Measurements from ENCODE around the gene CASTOR2. TPM values are rescaled to one million over a fixed set of nuclear protein-coding genes. Genes with fewer than 3 reads are reported as not detected.
"Not testable (repeated sequence)": the region's sequence is repeated elsewhere in the genome, so short reads cannot be mapped to it uniquely, and the experiment has no call there.

CASTOR2 gene
- 10 to 100 TPM; 51.2 to 73.4 (median 58.3) TPM for total RNA-seq
- polyA plus RNA-seq, result 24.9 TPM
- long read RNA-seq, donor 1, transcript CASTOR2-201 (9 exons, 1,257 nt), result major isoform, 6 of 18 reads
- long read RNA-seq, donor 1, partial matches to known transcripts, result 1 of 18 reads
- long read RNA-seq, donor 1, other reads (novel, unspliced or antisense), result 11 of 18 reads
- long read RNA-seq, donor 2, partial matches to known transcripts, result 0 of 2 reads
- long read RNA-seq, donor 2, other reads (novel, unspliced or antisense), result 1 of 2 reads
- long read RNA-seq, donor 3, partial matches to known transcripts, result 1 of 3 reads
- long read RNA-seq, donor 3, other reads (novel, unspliced or antisense), result 1 of 3 reads
- long read RNA-seq, donor 4, partial matches to known transcripts, result 1 of 2 reads
- long read RNA-seq, donor 4, other reads (novel, unspliced or antisense), result 0 of 2 reads

DNA sequence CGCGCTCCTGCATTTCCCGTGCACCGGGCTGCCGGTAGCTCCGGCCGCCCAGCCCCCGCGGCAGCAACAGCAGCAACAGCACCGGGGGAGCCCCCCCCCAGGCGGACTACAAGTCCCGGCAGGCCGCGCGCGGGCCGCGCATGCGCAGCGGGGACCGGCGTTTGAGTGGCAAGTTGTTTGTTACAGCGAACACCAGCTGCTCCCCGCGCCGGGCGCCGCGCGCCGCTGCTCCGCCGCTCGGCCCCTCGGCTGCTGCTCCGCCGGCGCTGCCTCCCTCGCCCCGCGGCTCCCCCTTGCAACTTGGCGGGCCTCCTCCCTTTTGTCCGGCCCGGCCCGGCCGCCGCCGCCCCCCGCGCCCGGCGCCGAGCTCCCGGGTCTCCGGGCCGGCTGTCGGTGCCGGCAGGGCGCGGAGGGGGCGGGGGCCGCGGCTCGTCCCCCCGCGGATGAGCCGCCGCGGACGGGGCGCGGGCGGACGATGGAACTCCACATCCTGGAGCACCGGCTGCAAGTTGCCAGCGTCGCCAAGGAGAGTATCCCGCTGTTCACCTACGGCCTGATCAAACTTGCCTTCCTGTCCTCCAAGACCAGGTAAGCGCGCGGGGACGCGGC lies at the start of gene CASTOR2:
Gene CASTOR2, plus strand, starts transcription at position 195 of the 609 bp plus-strand sequence. Its CDS starts 281 bp downstream, at position 476.
- ATAC-seq (peak; percentile 94 to 96), DNase-seq (peak; percentile 73 to 89 (median 87))
- intact Hi-C loops (cut with DNase I); H3K9me3 ChIP-seq (ENCODE audit: control insufficient read depth, low read length); H3K4me1 ChIP-seq (ENCODE audit: control insufficient read depth, insufficient read depth, low read length); H3K27ac ChIP-seq (ENCODE audit: low read length); H3K4me3 ChIP-seq (ENCODE audit: low read length); H3K27me3 ChIP-seq (ENCODE audit: control insufficient read depth, insufficient read depth): not testable (repeated sequence)
- 1% methylated on average over 14 of the region's 84 CpGs for WGBS

DNA sequence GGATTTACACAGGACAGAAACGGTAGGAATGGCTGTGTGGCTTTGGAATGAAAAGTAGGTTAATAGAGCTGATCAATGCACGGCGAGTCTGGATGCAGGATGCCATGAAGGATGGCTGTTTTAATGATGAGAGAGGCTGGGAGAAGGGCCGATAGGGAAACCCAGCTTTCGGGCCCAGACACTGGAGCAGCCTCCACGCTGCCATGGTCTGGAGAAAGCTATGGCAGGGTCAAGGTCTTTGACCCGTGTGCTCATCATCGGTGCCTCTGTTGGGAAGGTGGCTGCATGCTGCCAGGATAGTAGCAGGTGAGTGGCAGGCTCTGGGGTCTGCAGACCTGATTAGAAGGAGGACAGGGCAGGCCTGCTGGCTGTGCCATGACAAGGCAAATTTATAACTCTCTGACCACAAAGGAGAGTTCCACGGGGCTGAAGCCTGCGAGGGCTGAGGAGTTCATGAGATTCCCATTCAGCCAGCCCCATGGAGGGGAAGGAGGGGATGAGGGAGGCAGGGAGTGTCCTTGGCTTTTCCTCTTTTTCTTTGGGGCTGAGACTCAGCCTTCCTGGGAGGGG lies 42.1 kb upstream of the CASTOR2 start:
- H3K4me3 ChIP-seq (ENCODE audit: low read length); H3K9me3 ChIP-seq (ENCODE audit: control insufficient read depth, low read length); DNase-seq; H3K27ac ChIP-seq (ENCODE audit: low read length); H3K27me3 ChIP-seq (ENCODE audit: control insufficient read depth, insufficient read depth); H3K4me1 ChIP-seq (ENCODE audit: control insufficient read depth, insufficient read depth, low read length); intact Hi-C loops (cut with DNase I): not testable (repeated sequence)
- 83% methylated on average over 8 of the region's 10 CpGs for WGBS
- peak in 1 of 2 donors; percentile 37 for ATAC-seq

DNA sequence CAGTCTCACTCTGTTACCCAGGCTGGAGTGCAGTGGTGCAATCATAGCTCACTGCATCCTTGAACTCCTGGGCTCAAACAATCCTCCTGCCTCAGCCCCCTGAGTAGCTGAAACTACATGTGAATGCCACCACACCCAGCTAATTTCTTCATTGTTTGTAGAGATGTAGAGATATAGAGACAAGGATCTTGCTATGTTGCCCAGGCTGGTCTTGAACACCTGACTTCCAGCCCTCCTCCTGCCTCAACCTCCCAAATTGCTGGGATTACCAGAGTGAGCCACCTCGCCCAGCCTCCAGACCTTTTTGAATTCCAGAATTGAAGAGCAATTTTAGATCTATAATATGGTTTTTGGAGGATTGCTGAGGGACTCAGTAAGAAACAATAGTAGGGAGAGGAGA lies 40.9 kb upstream of the CASTOR2 start:
- H3K27me3 ChIP-seq (ENCODE audit: control insufficient read depth, insufficient read depth); ATAC-seq; H3K9me3 ChIP-seq (ENCODE audit: control insufficient read depth, low read length); DNase-seq; H3K4me1 ChIP-seq (ENCODE audit: control insufficient read depth, insufficient read depth, low read length); intact Hi-C loops (cut with DNase I); H3K4me3 ChIP-seq (ENCODE audit: low read length); H3K27ac ChIP-seq (ENCODE audit: low read length): not testable (repeated sequence)
- WGBS, result 95% methylated on average over 1 of the region's 1 CpG

DNA sequence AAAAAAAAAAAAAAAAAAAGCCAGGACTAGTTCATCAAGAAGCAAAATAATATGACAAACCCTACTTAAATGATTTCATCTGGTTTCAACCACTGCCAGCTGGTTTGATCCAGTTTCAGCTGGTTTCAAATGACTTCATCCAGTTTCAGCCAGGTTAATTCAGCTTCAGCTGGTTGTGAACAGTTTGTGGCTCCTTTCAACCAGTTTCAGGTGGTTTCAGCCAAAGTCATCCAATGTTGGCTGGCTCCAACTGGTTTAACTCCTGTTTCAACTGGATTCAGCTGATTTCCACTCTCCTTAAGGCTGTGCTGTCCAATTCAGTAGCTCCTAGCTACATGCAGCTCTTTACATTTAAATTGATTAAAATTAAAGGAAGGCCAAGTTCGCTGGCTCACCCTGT lies 37.5 kb upstream of the CASTOR2 start:
- H3K27ac ChIP-seq (ENCODE audit: low read length); intact Hi-C loops (cut with DNase I); H3K4me3 ChIP-seq (ENCODE audit: low read length); H3K9me3 ChIP-seq (ENCODE audit: control insufficient read depth, low read length); H3K4me1 ChIP-seq (ENCODE audit: control insufficient read depth, insufficient read depth, low read length); ATAC-seq; DNase-seq; H3K27me3 ChIP-seq (ENCODE audit: control insufficient read depth, insufficient read depth): not testable (repeated sequence)
- WGBS, result no CpG with 5 or more reads among the region's 1 CpG

DNA sequence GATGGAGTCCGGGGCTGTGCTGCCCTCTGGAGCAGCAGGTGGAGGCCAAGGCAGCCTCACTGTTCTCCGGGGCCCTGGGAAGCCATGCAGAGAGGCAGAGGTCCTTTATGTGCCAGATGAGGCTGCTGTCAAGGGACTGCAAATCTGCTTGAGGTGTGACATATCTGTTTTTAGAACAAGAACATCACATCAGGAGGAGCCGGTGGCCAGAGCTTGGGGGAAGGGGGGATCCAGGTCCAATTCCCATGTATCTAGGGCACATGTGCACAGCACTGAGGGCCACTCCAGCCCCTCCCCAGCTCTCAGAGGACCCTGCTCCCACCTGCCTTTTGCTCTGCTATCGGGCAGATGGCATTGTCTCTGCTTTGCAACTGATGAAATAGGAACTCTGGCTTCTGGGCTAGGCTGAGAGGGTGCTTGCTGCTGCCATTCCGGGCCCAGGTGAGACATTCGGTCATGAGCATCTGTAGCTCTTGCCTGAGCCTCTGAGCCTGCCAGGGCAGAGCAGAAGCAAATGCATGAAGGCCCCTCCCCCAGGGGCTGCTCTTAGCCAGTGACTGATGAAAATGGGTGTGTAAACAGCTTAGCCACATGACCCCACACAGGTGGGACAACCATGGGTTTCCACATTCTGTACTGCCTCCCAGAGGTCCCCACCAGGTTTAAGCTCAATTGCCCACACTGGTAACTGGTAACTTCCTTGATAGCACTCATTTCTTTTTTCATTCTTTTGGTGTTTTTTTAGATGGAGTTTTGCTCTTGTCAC lies 32.8 kb upstream of the CASTOR2 start:
- H3K9me3 ChIP-seq (ENCODE audit: control insufficient read depth, low read length); H3K27ac ChIP-seq (ENCODE audit: low read length); H3K4me3 ChIP-seq (ENCODE audit: low read length); H3K4me1 ChIP-seq (ENCODE audit: control insufficient read depth, insufficient read depth, low read length); DNase-seq; H3K27me3 ChIP-seq (ENCODE audit: control insufficient read depth, insufficient read depth); intact Hi-C loops (cut with DNase I): not testable (repeated sequence)
- ATAC-seq, result peak; percentile 42 to 54
- WGBS, result 63% methylated on average over 1 of the region's 6 CpGs

DNA sequence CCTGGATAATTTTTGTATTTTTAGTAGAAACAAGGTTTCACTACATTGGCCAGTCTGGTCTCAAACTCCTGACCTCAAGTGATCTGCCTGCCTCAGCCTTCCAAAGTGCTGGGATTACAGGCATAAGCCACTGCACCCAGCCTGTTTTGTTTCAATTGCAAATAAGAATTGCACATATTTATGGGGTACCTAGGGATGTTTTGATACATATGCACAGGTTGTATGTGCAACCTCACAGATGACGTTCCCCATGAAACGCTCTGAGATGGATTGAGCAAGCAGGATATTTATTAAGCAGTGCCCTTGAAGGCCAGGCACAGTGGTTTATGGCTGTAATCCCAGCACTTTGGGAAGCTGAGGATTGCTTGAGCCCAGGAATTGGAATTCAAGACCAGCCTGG lies 25.1 kb upstream of the CASTOR2 start:
- DNase-seq; H3K4me3 ChIP-seq (ENCODE audit: low read length); ATAC-seq; H3K27ac ChIP-seq (ENCODE audit: low read length); intact Hi-C loops (cut with DNase I); H3K9me3 ChIP-seq (ENCODE audit: control insufficient read depth, low read length); H3K27me3 ChIP-seq (ENCODE audit: control insufficient read depth, insufficient read depth); H3K4me1 ChIP-seq (ENCODE audit: control insufficient read depth, insufficient read depth, low read length): not testable (repeated sequence)
- WGBS, result no CpG with 5 or more reads among the region's 2 CpGs

DNA sequence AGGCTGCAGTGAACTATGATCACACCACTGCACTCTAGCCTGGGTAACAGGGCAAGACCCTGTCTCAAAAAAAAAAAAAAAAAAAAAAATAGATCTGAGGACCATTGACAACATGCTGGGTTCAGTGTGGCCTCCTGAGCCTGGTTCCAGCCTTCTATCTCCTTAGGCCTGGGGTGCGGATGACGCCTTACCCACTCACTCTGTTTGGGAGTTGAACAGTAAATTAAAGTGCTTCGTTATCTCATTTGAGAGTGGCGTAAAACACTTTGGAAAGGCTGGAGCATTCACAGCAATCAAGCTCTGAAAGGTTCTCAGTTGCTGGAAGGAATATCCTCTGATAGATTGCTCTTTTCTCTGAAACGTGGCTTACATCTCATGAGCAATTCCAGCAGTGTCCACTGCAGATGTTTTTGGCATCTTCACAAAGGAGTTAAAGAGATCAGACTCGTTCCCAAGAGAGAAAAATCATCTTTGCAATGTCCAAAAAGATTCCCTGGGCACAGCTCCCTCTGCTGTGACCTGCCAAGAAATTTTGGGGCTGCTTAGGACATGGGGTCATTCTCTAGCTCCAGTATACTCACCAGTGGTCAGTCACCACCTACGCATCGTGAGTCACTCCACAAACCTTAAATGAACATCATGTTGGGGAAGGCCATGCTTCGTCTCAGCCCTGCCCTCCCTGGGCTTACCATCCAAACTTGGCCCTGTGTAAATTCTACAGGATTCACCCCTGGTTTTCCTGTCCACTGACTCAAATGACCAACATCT lies 23.0 kb upstream of the CASTOR2 start:
- H3K27me3 ChIP-seq (ENCODE audit: control insufficient read depth, insufficient read depth); H3K4me3 ChIP-seq (ENCODE audit: low read length); intact Hi-C loops (cut with DNase I); H3K9me3 ChIP-seq (ENCODE audit: control insufficient read depth, low read length); H3K27ac ChIP-seq (ENCODE audit: low read length); H3K4me1 ChIP-seq (ENCODE audit: control insufficient read depth, insufficient read depth, low read length): not testable (repeated sequence)
- ATAC-seq, result peak; percentile 43 to 66
- DNase-seq, result peak in 1 of 3 donors; percentile 16
- WGBS, result 61% methylated on average over 6 of the region's 9 CpGs

DNA sequence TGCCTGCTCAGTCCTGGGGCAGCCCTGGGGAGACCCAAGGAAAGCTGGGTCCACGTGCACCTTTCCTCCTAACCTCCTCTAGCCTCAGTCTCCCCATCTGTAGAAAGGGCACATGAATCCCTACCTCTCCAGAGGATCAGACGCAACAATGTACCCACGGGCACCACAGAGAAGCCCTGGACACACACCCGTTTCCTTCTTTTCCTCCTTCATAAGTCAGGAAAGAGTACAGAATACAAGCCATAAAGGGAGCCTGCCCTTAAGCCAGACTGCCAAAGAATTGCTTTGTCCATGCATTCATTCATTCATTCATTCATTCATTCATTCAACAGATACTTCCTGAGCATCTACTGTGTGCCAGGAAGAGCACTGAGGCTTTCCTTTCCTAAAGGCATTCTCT lies 20.6 kb upstream of the CASTOR2 start:
- H3K4me1 ChIP-seq (ENCODE audit: control insufficient read depth, insufficient read depth, low read length); ATAC-seq; H3K4me3 ChIP-seq (ENCODE audit: low read length); H3K27me3 ChIP-seq (ENCODE audit: control insufficient read depth, insufficient read depth); DNase-seq; intact Hi-C loops (cut with DNase I); H3K9me3 ChIP-seq (ENCODE audit: control insufficient read depth, low read length); H3K27ac ChIP-seq (ENCODE audit: low read length): not testable (repeated sequence)
- 81% methylated on average over 3 of the region's 4 CpGs for WGBS

DNA sequence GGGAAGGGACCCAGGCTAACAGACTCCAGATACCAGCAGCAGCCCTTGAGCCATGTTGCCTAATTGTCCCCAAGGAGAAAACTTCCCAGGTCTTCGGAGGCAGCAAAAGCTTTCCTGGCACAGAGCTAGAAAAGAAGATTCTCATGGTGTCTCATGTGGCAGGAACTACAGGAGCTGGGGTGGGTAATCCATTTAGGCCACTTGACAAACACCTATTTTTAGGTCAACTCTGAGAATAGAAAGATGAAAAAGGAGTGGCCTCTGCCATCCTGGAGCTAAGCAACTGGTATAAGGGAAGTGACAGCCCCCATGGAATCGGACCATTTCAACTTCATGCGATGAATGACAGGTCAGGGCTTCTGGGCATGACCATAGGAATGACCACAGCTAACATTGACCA lies 16.8 kb upstream of the CASTOR2 start:
- not testable (repeated sequence) for H3K27ac ChIP-seq (ENCODE audit: low read length)

DNA sequence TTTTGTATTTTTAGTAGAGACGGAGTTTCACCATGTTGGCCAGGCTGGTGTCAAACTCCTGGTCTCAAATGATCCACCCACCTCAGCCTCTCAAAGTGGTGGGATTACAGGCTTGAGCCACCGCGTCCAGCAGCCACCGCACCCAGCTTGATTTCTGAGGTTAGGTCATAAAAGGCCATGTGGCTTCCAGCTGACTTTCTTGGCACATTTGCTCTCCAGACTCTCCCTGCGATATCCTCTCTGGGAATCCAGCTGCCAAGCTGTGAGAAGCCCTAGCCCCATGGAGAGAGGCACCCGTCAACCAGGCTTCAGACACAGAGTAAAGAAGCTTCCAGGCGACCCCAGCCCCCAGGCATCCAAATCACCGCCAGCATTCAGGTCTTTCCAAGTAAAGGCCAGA lies 10.7 kb upstream of the CASTOR2 start:
- DNase-seq; H3K4me1 ChIP-seq (ENCODE audit: control insufficient read depth, insufficient read depth, low read length); ATAC-seq; H3K27ac ChIP-seq (ENCODE audit: low read length); H3K4me3 ChIP-seq (ENCODE audit: low read length); H3K27me3 ChIP-seq (ENCODE audit: control insufficient read depth, insufficient read depth); H3K9me3 ChIP-seq (ENCODE audit: control insufficient read depth, low read length); intact Hi-C loops (cut with DNase I): not testable (repeated sequence)
- no CpG with 5 or more reads among the region's 8 CpGs for WGBS

More for the DNA sequence above, 16.8 kb upstream of the CASTOR2 start:
- H3K4me3 ChIP-seq (ENCODE audit: low read length); H3K27me3 ChIP-seq (ENCODE audit: control insufficient read depth, insufficient read depth); ATAC-seq; intact Hi-C loops (cut with DNase I); DNase-seq; H3K9me3 ChIP-seq (ENCODE audit: control insufficient read depth, low read length); H3K4me1 ChIP-seq (ENCODE audit: control insufficient read depth, insufficient read depth, low read length): not testable (repeated sequence)
- no CpG with 5 or more reads among the region's 3 CpGs for WGBS
